ENCODE results near the gene PTN.

DNA sequence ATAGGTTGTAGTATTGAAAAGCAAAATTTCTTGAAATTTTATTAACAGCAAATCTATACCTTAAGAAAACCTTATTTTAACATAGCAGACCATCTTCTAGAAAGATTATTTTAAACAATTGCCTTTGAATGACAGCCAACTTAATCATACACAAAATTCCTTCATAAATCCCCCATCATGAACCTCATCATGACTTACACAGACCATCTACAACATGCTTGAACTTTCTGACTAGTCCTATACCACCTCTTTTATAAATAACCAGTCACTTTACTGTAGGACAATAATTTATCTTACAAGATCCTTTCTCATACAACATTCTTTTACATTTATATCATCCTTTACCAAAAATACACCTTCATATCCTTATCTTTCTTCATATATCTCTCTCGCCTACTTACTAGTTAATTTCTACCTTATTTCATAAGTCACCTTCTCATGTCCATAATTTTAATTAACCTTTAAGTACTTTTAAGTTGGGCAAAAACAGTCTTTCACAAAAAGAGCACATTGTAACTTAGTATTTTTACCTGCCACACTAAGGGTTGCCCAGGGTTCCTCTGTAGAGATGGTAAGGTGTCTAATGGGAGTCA is 16.6 kb upstream of the PTN start:
- TF ChIP-seq EZH2 (IDR thresholded peaks at IDR 0.05; ENCODE audit: insufficient read depth, poor library complexity, severe bottlenecking) (no peak), EZH2phosphoT487 (IDR thresholded peaks at IDR 0.05; ENCODE audit: insufficient read depth, low read depth) (no peak)
